GM21515 (cell line): ENCODE data around the gene STON1.
"Not testable (repeated sequence)": the region's sequence is repeated elsewhere in the genome, so short reads cannot be mapped to it uniquely, and the experiment has no call there.

Source experiments
- ATAC-seq: cut with Tn5 transposase; IDR thresholded peaks from one replicate; pipeline ENCODE4 v1.9.1; 2021; ENCODE audit not compliant: unreplicated experiment

Gene STON1

GRCh38 chr2:48614581-48614980 is 84.6 kb downstream of the STON1 start:
- ATAC-seq = not testable (repeated sequence)

- ATAC-seq = no peak
Observed at GRCh38 chr2:48617618-48618017, 87.7 kb downstream of the STON1 start, which contains the start of gene GTF2A1L. TSS of gene GTF2A1L (plus strand) at chr2:48617856. CDS start at chr2:48617875, 19 bp downstream.

GRCh38 chr2:48619526-48619925 is 89.6 kb downstream of the STON1 start:
- ATAC-seq = no peak

- no peak for ATAC-seq
Observed at GRCh38 chr2:48620604-48621003, 90.7 kb downstream of the STON1 start.

DNA sequence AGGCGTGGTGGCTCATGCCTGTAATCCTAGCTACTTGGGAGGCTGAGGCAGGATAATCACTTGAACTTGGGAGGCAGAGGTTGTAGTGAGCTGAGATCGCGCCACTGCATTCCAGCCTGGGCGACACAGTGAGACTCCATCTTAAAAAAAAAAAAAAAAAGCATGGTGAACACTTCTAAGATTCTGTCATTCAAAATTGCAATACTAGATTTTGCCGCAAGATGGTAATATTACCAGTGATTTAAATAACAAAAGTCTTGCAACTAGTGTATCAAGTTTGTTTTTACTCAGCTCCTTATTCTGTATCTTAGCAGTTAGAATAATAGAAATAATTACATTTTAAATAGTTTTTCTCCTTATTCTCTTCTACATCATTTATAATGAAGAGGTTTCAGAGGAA is 92.7 kb downstream of the STON1 start:
- not testable (repeated sequence) for ATAC-seq

DNA sequence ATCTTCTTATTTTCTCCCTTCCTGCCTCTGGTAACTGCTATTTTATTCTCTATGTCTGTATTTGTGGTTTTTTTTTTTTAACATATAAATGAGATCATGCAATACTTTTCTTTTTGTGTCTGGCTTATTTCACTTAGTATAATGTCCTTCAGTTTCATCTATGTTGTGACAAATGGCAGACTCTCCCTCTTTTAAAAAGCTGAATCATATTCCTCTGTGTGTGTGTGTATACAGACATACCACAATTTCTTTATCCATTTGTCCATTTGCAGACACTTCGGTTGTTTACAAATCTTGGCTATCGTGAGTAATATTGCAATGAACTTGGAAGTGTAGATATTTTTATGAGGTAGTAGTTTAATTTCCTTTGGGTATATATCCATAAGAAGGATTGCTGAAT is 94.7 kb downstream of the STON1 start:
- ATAC-seq = no peak

- no peak for ATAC-seq
Observed at GRCh38 chr2:48626047-48626446, 96.1 kb downstream of the STON1 start.

GRCh38 chr2:48633143-48633542 is 103.2 kb downstream of the STON1 start:
- no peak for ATAC-seq

DNA sequence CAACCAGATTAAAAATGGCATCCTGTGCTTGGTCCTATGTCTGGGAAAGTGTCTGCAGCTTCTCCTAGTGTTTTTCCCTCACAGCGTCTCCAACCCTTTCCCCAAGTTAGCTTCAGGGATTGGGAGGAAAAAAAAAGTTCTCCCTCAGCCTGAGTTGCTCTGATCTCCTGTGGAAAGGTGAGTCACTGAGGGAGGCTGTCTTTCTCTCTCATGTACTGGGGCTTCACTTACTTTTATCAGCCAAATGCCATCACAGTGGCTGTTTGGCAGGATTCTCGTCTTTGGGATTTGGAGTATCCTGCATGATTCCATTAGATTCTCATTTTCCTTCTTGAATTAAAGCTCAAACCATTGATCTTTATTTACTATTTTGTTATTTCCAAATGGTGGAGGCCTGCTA is 105.8 kb downstream of the STON1 start:
- ATAC-seq = no peak

GRCh38 chr2:48638261-48638660 is 108.3 kb downstream of the STON1 start:
- ATAC-seq = no peak
